ENCODE measurements around the gene CADPS2. TPM values are rescaled to one million over a fixed set of nuclear protein-coding genes. Genes with fewer than 3 reads are reported as not detected.

The CADPS2 gene
- total and polyA plus RNA-seq, 2 of the 8 experiments (the other 6 are each of a cell fraction or from before 2014, with no cell fraction given) = 8.9 to 22.3 TPM

GRCh38 chr7:122339145-122339904 lies 546.9 kb downstream of the CADPS2 start:
- H3K9ac ChIP-seq (replicated peaks in 1 of 4; ENCODE audit: extremely low read depth in 1 of 4, low read depth in 3 of 4, low read length in 3 of 4) = no peak overlapping the region
- no peaks in the 10 kb centered on the region for H3K23me2 ChIP-seq (ENCODE audit: low read depth, low read length)
- no peak overlapping the region for H2BK120ac ChIP-seq (replicated peaks; ENCODE audit: low read depth, low read length)
- 90% methylated on average over 6 of the region's 6 CpGs; no CpG with 5 or more reads in 1 of the 2 experiments for WGBS, 2 experiments (ENCODE audit: extremely low coverage in 1 of 2, insufficient coverage in 1 of 2, insufficient read length in 1 of 2, insufficient replicate concordance in 2 of 2, low coverage in 1 of 2, low lambda C conversion rate in 2 of 2, missing lambda C conversion rate in 1 of 2)
- H3K27me3 ChIP-seq (replicated peaks in 1 of 4; ENCODE audit: control insufficient read depth in 3 of 4, extremely low read depth in 1 of 4, insufficient read depth in 3 of 4, low read length in 3 of 4) = no peaks in the 10 kb centered on the region
- no peaks in the 10 kb centered on the region for H3K9me3 ChIP-seq (ENCODE audit: insufficient read depth in 2 of 2, low read depth in 1 of 2, low read length in 1 of 2)
- no peak overlapping the region for H2AK5ac ChIP-seq (ENCODE audit: low read depth, low read length)
- H4K91ac ChIP-seq (replicated peaks; ENCODE audit: insufficient read length, low read length) = no peak overlapping the region
- no peaks in the 10 kb centered on the region for H4K20me1 ChIP-seq (replicated peaks in 1 of 2; ENCODE audit: control insufficient read depth in 1 of 2, insufficient read depth in 2 of 2, low read length in 2 of 2)
- FAIRE-seq = no peak
- no peak overlapping the region for H3K4me2 ChIP-seq (ENCODE audit: insufficient read depth in 1 of 2, low read depth in 2 of 2, low read length in 2 of 2)
- POLR2A ChIA-PET (ENCODE audit: partially characterized antibody) = interaction anchor here (0.6 kb wide), 1 partner anchor 448 kb away, joined by 3 read pairs; no protein-coding TSS in a partner anchor
- H4K5ac ChIP-seq (ENCODE audit: insufficient read length, low read depth, low read length) = no peak overlapping the region
- H3K23ac ChIP-seq (ENCODE audit: insufficient read length) = no peak overlapping the region
- H3K79me2 ChIP-seq (ENCODE audit: control insufficient read depth in 1 of 2, insufficient read depth in 2 of 2, low read length in 2 of 2) = no peaks in the 10 kb centered on the region
- H3K4ac ChIP-seq (replicated peaks; ENCODE audit: insufficient read length, low read depth, low read length) = no peak overlapping the region
- H3K27ac ChIP-seq (ENCODE audit: low read depth, low read length) = no peak overlapping the region
- no peak overlapping the region for H2BK15ac ChIP-seq (ENCODE audit: low read length)
- CTCF ChIA-PET (ENCODE audit: partially characterized antibody) = interaction anchor here (0.7 to 1.2 kb wide), 2 partner anchors 10 to 42 kb away, joined by 3 read pairs; no protein-coding TSS in a partner anchor
- H2BK20ac ChIP-seq (ENCODE audit: low read length) = no peak overlapping the region
- no peaks in the 10 kb centered on the region for H3K79me1 ChIP-seq (ENCODE audit: low read depth, low read length)
- no peak overlapping the region for H4K8ac ChIP-seq (ENCODE audit: extremely low read depth, insufficient read depth, low read length)
- no peak overlapping the region for H3K4me3 ChIP-seq (ENCODE audit: extremely low read depth in 1 of 4, insufficient read depth in 2 of 4, low read depth in 3 of 4, low read length in 4 of 4)
- DNase-seq (ENCODE audit: low read depth in 1 of 2, low spot score in 2 of 2) = no peak
- peaks cover 0 to 12% (median 5%) of the 10 kb centered on the region in 4 experiments; a peak in 5 of 7 replicates for H3K4me1 ChIP-seq (replicated peaks in 1 of 4; ENCODE audit: control insufficient read depth in 3 of 4, insufficient read depth in 4 of 4, low read length in 3 of 4)
- H2BK12ac ChIP-seq (ENCODE audit: low read depth, low read length) = no peak overlapping the region
- H3K56ac ChIP-seq (replicated peaks; ENCODE audit: insufficient read length, low read depth, low read length) = no peak overlapping the region
- no peaks in the 10 kb centered on the region; a peak in 1 of 8 replicates for H3K36me3 ChIP-seq (ENCODE audit: control insufficient read depth in 2 of 4, insufficient read depth in 4 of 4, low read length in 3 of 4)
- H2BK5ac ChIP-seq (ENCODE audit: low read depth, low read length) = no peak overlapping the region
- H3K18ac ChIP-seq (ENCODE audit: extremely low read depth, low read length) = no peak overlapping the region
- no peak overlapping the region for H3K14ac ChIP-seq (ENCODE audit: insufficient read length)
- no peak overlapping the region for H2AFZ ChIP-seq (ENCODE audit: low read length)
- TF ChIP-seq POLR2AphosphoS5 (IDR thresholded peaks at IDR 0.05; ENCODE audit: low read depth, low read length) (no peak), CREB1 (IDR thresholded peaks at IDR 0.05) (no peak), EZH2 (IDR thresholded peaks at IDR 0.05; ENCODE audit: low read depth, low read length, severe bottlenecking) (no peak), RXRA (IDR thresholded peaks at IDR 0.05; ENCODE audit: insufficient read depth, low read depth, low read length) (no peak), SP4 (IDR thresholded peaks at IDR 0.05; ENCODE audit: low read length) (no peak), NANOG (IDR thresholded peaks at IDR 0.05; ENCODE audit: insufficient read depth, low read depth, low read length, poor library complexity, severe bottlenecking) (no peak), BACH1 (IDR thresholded peaks at IDR 0.05; ENCODE audit: low read length) (no peak), RAD21 (IDR thresholded peaks at IDR 0.05 in 1 of 2, conservative IDR thresholded peaks at IDR 0.05 in 1 of 2; ENCODE audit: low read depth in 2 of 2, low read length in 2 of 2) (no peak), USF2 (IDR thresholded peaks at IDR 0.05; ENCODE audit: low read length) (no peak), TAF7 (optimal IDR thresholded peaks at IDR 0.05; ENCODE audit: borderline replicate concordance, low read depth, low read length) (no peak), JUN (IDR thresholded peaks at IDR 0.05; ENCODE audit: low read depth, low read length) (no peak), JUND (IDR thresholded peaks at IDR 0.05; ENCODE audit: low read length) (no peak)

Data from H1 (cell line).